ENCODE results near the gene CYP2A7. TPM values are rescaled to one million over a fixed set of nuclear protein-coding genes. Genes with fewer than 3 reads are reported as not detected.
"Not testable (repeated sequence)": the region's sequence is repeated elsewhere in the genome, so short reads cannot be mapped to it uniquely, and the experiment has no call there.

Gene CYP2A7
- polyA plus RNA-seq, 4 donors = 0.16 to 0.55 (median 0.38) TPM; not detected in 1

DNA sequence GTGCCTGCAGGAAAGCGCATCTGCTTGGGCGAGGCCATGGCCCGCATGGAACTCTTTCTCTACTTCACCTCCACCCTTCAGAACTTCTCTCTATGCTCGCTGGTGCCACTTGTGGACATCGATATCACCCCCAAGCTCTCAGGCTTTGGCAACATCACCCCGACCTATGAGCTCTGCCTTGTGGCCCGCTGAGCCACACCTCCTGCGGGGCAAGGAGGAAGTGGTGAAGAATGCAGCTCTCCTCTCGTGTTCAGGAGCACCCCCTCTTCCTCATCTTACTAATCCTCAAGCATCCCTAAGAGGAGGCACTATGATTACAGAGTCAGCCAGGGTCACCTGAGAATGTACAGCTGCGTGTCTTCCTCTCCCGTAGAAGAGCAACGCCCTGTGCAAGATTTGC, 17.9 kb upstream of the CYP2A7 start:
- not testable (repeated sequence) for DNase-seq (ENCODE audit: low read depth in 4 of 4, low spot score in 2 of 4)

DNA sequence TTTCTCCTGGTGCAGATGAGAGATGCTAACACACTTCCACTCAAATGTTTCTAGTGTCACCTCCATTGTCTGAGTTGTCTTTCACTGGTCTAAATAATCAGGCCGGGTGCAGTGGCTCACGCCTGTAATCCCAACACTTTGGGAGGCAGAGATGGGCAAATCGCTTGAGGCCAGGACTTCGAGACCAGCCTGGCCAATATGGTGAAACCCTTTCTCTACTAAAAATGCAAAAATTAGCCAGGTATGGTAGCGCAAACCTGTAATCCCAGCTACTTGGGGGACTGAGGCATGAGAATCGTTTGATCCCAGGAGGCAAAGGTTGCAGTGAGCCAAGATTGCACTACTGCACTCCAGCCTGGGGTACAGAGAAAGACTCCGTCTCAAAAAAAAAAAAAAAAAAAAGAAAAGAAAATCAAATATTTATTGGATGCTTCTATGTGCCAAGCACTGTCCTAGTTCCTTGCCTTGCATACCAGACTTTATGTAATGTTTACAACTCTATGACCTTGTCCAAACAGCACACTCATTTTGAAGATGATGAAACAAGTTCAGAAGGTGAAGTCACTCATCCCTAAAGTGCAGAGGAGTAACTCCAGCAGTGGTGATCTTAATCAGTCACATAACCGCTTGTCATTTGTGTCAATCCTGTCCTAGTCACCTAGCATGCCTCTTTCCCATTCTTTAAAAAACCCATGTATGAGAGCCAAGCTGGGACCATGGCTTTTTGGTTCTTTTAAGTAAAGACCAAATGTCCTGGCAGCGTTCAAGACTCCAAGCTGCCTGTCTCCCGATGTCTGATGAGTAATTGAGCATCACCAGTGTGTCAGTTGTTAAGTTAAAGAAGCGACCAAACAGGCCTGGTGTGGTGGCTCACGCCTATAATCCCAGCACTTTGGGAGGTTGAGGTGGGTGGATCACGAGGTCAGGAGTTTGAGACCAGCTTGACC, 15.1 kb upstream of the CYP2A7 start:
- DNase-seq (ENCODE audit: low read depth in 4 of 4, low spot score in 2 of 4) = not testable (repeated sequence)

GRCh38 chr19:40896418-40896796, 14.4 kb upstream of the CYP2A7 start:
- no peak for DNase-seq (ENCODE audit: low read depth in 4 of 4, low spot score in 2 of 4)

- no peak for DNase-seq (ENCODE audit: low read depth in 4 of 4, low spot score in 2 of 4)
These were observed 11.1 kb upstream of the CYP2A7 start for GRCh38 chr19:40893112-40893511.

DNA sequence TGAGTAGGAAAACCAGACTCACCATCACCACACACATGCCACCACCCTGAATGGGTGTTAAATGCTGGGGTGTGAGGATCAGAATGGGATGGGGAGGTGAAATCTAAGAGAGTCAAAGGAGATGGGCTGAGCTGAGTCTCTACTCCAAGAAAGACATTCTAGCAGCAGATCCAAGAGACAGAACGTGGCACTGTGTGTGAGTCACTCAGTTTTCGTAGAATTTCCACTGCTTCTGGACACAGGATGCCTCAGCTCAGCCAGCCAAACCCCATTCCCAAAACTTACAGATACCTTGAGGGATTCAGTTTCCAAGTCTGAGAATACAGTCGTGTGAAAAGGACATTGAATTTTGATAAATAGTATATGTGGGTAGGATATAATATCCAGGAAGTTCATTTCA, 7.3 kb upstream of the CYP2A7 start:
- no peak for DNase-seq (ENCODE audit: low read depth in 4 of 4, low spot score in 2 of 4)

DNA sequence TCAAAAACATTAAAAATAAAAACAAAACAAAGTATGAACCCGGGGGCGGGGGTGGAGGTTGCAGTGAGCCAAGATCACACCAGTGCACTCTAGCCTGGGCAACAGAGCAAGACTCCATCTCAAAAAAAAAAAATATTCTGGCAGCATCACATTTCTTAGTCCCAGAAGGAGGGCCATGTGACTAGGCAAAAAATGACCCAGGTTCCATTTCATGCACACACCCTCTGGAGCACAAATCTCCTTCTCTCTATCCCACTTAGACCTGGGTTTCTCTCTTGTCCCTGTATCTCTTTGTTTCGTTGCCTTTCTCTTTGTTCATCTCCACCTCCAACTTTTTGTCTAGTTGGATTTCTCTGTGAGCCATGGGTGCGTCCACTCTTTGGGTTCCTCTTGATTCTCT, 6.2 kb upstream of the CYP2A7 start:
- DNase-seq (ENCODE audit: low read depth in 4 of 4, low spot score in 2 of 4) = no peak

- not testable (repeated sequence) for DNase-seq (ENCODE audit: low read depth in 4 of 4, low spot score in 2 of 4)
These were observed 2.3 kb upstream of the CYP2A7 start for GRCh38 chr19:40884187-40884931.

- DNase-seq (ENCODE audit: low read depth in 4 of 4, low spot score in 2 of 4) = not testable (repeated sequence)
These were observed 2.7 kb downstream of the CYP2A7 start for GRCh38 chr19:40879349-40879748.

DNA sequence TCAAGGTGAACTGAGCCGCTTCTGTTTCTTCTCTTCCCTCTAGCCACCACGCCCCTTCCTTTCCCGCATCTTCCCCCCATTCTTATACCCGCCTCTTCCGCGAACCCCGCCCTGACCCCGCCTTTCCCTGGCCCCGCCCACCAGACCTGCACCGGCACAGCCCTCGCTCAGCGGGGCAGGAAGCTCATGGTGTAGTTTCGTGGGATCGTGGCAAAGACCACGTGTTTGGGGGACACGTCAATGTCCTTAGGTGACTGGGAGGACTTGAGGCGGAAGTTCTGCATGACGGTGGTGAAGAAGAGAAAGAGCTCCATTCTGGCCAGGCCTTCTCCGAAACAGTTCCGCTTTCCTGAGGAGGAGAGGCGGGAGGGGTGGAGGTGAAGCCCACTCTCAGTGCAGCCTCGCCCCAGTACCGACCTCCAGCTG, 6.5 kb downstream of the CYP2A7 start:
- not testable (repeated sequence) for DNase-seq (ENCODE audit: low read depth in 4 of 4, low spot score in 2 of 4)

- not testable (repeated sequence) for DNase-seq (ENCODE audit: low read depth in 4 of 4, low spot score in 2 of 4)
These were observed 7.2 kb downstream of the CYP2A7 start for GRCh38 chr19:40874874-40875273.

DNA sequence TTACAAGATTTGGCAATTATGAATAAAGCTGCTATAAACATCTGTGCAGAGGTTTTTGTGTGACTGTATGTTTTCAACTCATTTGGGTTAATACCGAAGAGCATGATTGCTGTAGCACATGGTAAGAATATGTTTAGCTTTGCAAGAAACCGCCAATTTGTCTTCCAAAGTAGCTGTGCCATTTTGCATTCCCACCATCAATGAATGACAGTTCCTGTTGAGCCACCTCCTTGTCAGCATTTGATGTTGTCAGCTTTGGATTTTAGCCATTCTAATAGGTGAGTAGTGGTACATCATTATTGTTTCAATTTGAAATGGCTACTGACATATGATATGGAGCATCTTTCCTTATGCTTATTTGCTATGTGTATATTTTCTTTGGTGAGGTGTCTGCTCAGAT, 8.2 kb downstream of the CYP2A7 start:
- not testable (repeated sequence) for DNase-seq (ENCODE audit: low read depth in 4 of 4, low spot score in 2 of 4)

- DNase-seq (ENCODE audit: low read depth in 4 of 4, low spot score in 2 of 4) = no peak
These were observed 9.8 kb downstream of the CYP2A7 start for GRCh38 chr19:40872209-40872608.

DNA sequence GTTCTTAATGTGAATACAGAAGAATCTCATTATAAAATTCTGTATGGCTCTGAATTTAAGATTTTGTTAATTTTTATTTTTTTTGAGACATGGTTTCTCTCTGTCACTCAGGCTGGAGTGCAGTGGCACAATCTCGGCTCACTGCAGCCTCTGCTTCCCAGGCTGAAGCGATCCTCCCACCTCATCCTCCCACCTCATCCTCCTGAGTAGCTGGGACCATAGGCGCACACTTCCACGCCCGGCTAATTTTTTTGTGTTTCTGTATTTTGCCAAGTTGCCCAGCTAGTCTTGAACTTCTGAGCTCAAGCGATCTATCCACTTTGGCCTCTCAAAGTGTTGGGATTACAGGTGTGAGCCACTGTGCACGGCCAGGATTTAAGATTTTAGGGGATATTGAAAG, 14.3 kb downstream of the CYP2A7 start:
- DNase-seq (ENCODE audit: low read depth in 4 of 4, low spot score in 2 of 4) = no peak

- DNase-seq (ENCODE audit: low read depth in 4 of 4, low spot score in 2 of 4) = not testable (repeated sequence)
These were observed 17.1 kb downstream of the CYP2A7 start for GRCh38 chr19:40864739-40865496.

DNA sequence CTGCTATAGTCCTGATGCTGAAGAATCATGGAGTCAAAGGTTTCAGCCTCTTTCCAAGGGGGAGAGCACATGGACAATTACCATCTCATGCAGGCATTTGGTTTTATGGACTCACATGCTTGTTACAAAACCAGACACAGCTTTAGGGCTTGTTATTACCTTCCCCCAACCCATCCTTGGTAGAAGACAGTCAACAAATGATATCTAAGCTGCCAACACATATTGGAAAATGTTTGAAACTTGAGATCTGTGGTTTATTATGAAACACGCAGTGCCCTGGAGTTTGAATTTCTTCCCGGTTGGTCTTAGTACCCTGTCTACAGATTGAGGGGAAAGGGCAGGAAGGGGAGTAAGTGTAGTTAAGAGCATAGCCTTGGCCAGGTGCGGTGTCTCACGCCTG, 19.2 kb downstream of the CYP2A7 start:
- no peak for DNase-seq (ENCODE audit: low read depth in 4 of 4, low spot score in 2 of 4)

DNA sequence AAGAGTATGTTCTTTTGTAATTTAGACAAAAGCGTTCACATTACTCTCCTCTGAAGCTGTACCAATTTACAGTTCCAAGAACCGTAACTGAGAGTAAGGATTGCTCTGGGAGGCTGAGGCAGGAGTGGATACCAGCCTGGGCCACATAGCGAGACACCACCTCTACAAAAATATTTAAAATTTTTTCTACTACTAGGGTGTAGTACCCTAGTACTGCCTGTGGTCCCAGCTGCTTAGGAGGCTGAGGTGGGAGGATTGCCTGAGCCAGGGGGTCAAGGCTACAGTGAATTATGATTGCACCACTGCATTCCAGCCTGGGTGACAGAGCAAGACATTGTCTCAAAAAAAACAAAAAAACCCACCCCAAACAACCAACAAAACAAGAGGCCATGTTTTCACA, 19.7 kb downstream of the CYP2A7 start:
- no peak for DNase-seq (ENCODE audit: low read depth in 4 of 4, low spot score in 2 of 4)

GRCh38 chr19:40858109-40858508, 23.9 kb downstream of the CYP2A7 start:
- no peak for DNase-seq (ENCODE audit: low read depth in 4 of 4, low spot score in 2 of 4)

GRCh38 chr19:40852467-40853152, 29.4 kb downstream of the CYP2A7 start:
- not testable (repeated sequence) for DNase-seq (ENCODE audit: low read depth in 4 of 4, low spot score in 2 of 4)

- not testable (repeated sequence) for DNase-seq (ENCODE audit: low read depth in 4 of 4, low spot score in 2 of 4)
These were observed 31.8 kb downstream of the CYP2A7 start, which contains the start of gene CYP2A6 for GRCh38 chr19:40850277-40850676. Gene CYP2A6 (minus strand): TSS chr19:40850447. CDS start chr19:40850426, 21 bp downstream.

DNA sequence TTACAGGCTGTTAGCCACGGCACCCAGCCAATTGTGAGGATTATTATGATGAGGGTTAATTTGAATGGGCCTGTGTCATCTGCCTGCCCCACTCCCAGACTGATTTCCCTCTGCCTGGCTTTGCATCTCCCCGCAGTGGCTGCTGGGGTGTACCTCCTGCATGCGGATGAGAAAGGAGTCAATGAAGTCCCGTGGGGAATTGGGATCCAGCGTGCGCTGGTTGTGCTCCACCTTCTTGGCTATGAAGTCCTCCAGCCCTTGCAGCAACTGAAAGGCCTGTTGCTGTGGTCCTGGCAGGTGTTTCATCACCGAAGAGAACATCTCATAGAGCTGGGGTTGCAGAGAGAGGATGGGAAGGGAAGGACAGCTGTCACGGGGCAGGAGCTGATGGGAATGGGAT, 35.3 kb downstream of the CYP2A7 start:
- not testable (repeated sequence) for DNase-seq (ENCODE audit: low read depth in 4 of 4, low spot score in 2 of 4)

Data from left renal cortex interstitium (tissue), 4 donors.